ENCODE measurements around the gene ZBTB38. TPM values are rescaled to one million over a fixed set of nuclear protein-coding genes. Genes with fewer than 3 reads are reported as not detected.

Gene ZBTB38
- total and polyA plus RNA-seq, 2 donors (not counting 1 experiment from before 2014, with no cell fraction given): 96.0 to 191 TPM

GRCh38 chr3:141414800-141415462 is 46.6 kb downstream of the ZBTB38 start:
- peaks cover 24% of the 10 kb centered on the region for H3K36me3 ChIP-seq (ENCODE audit: control insufficient read depth, insufficient read depth, low read length)
- DNase-seq (ENCODE audit: low read depth in 2 of 2): peak; percentile 50 to 87
- no peak overlapping the region for H3K4me2 ChIP-seq (ENCODE audit: extremely low read depth, insufficient read depth, low read length)

GRCh38 chr3:141415953-141416352 is 47.6 kb downstream of the ZBTB38 start:
- TF ChIP-seq EZH2 (IDR thresholded peaks at IDR 0.05; ENCODE audit: low read length, missing control alignments) (no peak), CTCF (conservative IDR thresholded peaks at IDR 0.05 in 1 of 2, IDR thresholded peaks at IDR 0.05 in 1 of 2; ENCODE audit: low read depth in 1 of 2, low read length in 2 of 2) (no peak)
- Histone ChIP-seq H3K79me2 (ENCODE audit: control insufficient read depth, insufficient read depth, low read length) (peaks cover 82% of the 10 kb centered on the region), H3K4me1 (ENCODE audit: control insufficient read depth, extremely low read depth, insufficient read depth, low read length) (peaks cover 35% of the 10 kb centered on the region), H2AFZ (ENCODE audit: low read length) (no peak overlapping the region), H3K4me2 (ENCODE audit: extremely low read depth, insufficient read depth, low read length) (no peak overlapping the region), H3K4me3 (replicated peaks in 1 of 4; ENCODE audit: control extremely low read depth in 1 of 4, insufficient read depth in 1 of 4, low read depth in 3 of 4, low read length in 4 of 4) (no peak overlapping the region), H3K36me3 (ENCODE audit: control insufficient read depth, insufficient read depth, low read length) (peaks cover 24% of the 10 kb centered on the region), H3K9ac (ENCODE audit: insufficient read depth, low read length) (no peak overlapping the region), H3K27me3 (ENCODE audit: control insufficient read depth, insufficient read depth, low read length) (no peaks in the 10 kb centered on the region), H3K9me3 (ENCODE audit: control insufficient read depth, insufficient read depth, low read depth, low read length) (no peaks in the 10 kb centered on the region), H4K20me1 (ENCODE audit: control insufficient read depth, extremely low read depth, insufficient read depth, low read length) (no peaks in the 10 kb centered on the region), H3K27ac (ENCODE audit: insufficient read depth, low read length) (peak overlapping the region; percentile 6)
- DNase-seq (ENCODE audit: low read depth in 2 of 2): no peak

More at GRCh38 chr3:141414800-141415462, 46.6 kb downstream of the ZBTB38 start:
- TF ChIP-seq CTCF (conservative IDR thresholded peaks at IDR 0.05 in 1 of 2, IDR thresholded peaks at IDR 0.05 in 1 of 2; ENCODE audit: low read depth in 1 of 2, low read length in 2 of 2) (no peak), EZH2 (IDR thresholded peaks at IDR 0.05; ENCODE audit: low read length, missing control alignments) (no peak)
- H3K4me1 ChIP-seq (ENCODE audit: control insufficient read depth, extremely low read depth, insufficient read depth, low read length): peaks cover 45% of the 10 kb centered on the region
- no peak overlapping the region for H3K9ac ChIP-seq (ENCODE audit: insufficient read depth, low read length)
- no peaks in the 10 kb centered on the region for H4K20me1 ChIP-seq (ENCODE audit: control insufficient read depth, extremely low read depth, insufficient read depth, low read length)
- H3K27ac ChIP-seq (ENCODE audit: insufficient read depth, low read length): peak overlapping the region; percentile 87
- no peak overlapping the region for H2AFZ ChIP-seq (ENCODE audit: low read length)
- no peaks in the 10 kb centered on the region for H3K9me3 ChIP-seq (ENCODE audit: control insufficient read depth, insufficient read depth, low read depth, low read length)
- H3K79me2 ChIP-seq (ENCODE audit: control insufficient read depth, insufficient read depth, low read length): peaks cover 82% of the 10 kb centered on the region
- no peak overlapping the region for H3K4me3 ChIP-seq (replicated peaks in 1 of 4; ENCODE audit: control extremely low read depth in 1 of 4, insufficient read depth in 1 of 4, low read depth in 3 of 4, low read length in 4 of 4)
- H3K27me3 ChIP-seq (ENCODE audit: control insufficient read depth, insufficient read depth, low read length): no peaks in the 10 kb centered on the region

Other genes starting within 250 kb of the ZBTB38 start
- 5.1 and 6.2 TPM in 2 replicates for gene PXYLP1, start 136.7 kb upstream of the ZBTB38 start, total RNA-seq
- 6.2 and 7.0 TPM in 2 replicates for gene PXYLP1, start 136.7 kb upstream of the ZBTB38 start, polyA plus RNA-seq
- gene RASA2, start 118.5 kb downstream of the ZBTB38 start, total RNA-seq: 10.0 and 11.4 TPM in 2 replicates
- 8.4 and 10.0 TPM in 2 replicates for gene RASA2, start 118.5 kb downstream of the ZBTB38 start, polyA plus RNA-seq